Upper lobe of left lung (tissue), 6 donors: Measurements from ENCODE around the gene CMIP. TPM values are rescaled to one million over a fixed set of nuclear protein-coding genes. Genes with fewer than 3 reads are reported as not detected.

Experiments used
- ATAC-seq, 2 donors: fragments of 200-7000 bp; cut with Tn5 transposase; one replicate each; pipeline ENCODE4 v1.9.1; 2022; ENCODE audit warnings: mild to moderate bottlenecking in 2 of 2, moderate library complexity in 2 of 2; ENCODE audit not compliant: low FRiP score in 2 of 2
- DNase-seq, 2 donors: peaks; one replicate each; pipeline ENCODE4 v3.0.0-alpha.2; 2019 to 2020
- H3K27ac ChIP-seq, 4 donors: fragments of 200-600 bp; sonication (generic); one replicate each; pipeline ENCODE4 v1.5.1; 2016 to 2019
- H3K27me3 ChIP-seq, 4 donors: fragments of 200-600 bp; sonication (generic); one replicate each; pipeline ENCODE4 v1.5.1; 2017 to 2019
- H3K36me3 ChIP-seq, 4 donors: fragments of 200-600 bp; sonication (generic); one replicate each; pipeline ENCODE4 v1.5.1; 2016 to 2019
- H3K4me1 ChIP-seq, 4 donors: fragments of 200-600 bp; sonication (generic); one replicate each; pipeline ENCODE4 v1.5.1; 2018 to 2019
- H3K4me3 ChIP-seq, 4 donors: fragments of 200-600 bp; sonication (generic); one replicate each; pipeline ENCODE4 v1.5.1; 2017 to 2019; ENCODE audit warnings: mild to moderate bottlenecking in 2 of 4, moderate library complexity in 1 of 4
- H3K9me3 ChIP-seq, 4 donors: fragments of 200-600 bp; sonication (generic); one replicate each; pipeline ENCODE4 v1.5.1; 2018 to 2019
- CTCF ChIP-seq, 6 experiments: fragments of 450-650 bp in 4 of 6; fragments of 200-600 bp in 2 of 6; sonication (generic) in 2 of 6; IDR thresholded peaks; one replicate each; pipeline ENCODE4 v1.5.1; 2016 to 2019; ENCODE audit warnings: antibody characterized with exemption in 6 of 6
- EP300 ChIP-seq, 4 donors: sonication (generic); formaldehyde crosslinking; IDR thresholded peaks; one replicate each; pipeline ENCODE4 v1.5.1; 2017; ENCODE audit warnings: antibody characterized with exemption in 4 of 4, control low read depth in 2 of 4
- POLR2A ChIP-seq, 4 donors: fragments of 450-650 bp; IDR thresholded peaks; one replicate each; pipeline ENCODE4 v1.5.1; 2016 to 2017; ENCODE audit warnings: antibody characterized with exemption in 4 of 4, mild to moderate bottlenecking in 2 of 4
- POLR2AphosphoS5 ChIP-seq, 2 donors: sonication (generic); formaldehyde crosslinking; IDR thresholded peaks; one replicate each; pipeline ENCODE4 v1.5.1; 2017; ENCODE audit warnings: antibody characterized with exemption in 2 of 2
- WGBS, 2 donors: methylation state at CpG; one replicate each; pipeline ENCODE4 v1.1.5; 2017 to 2018; 5-methylcytosine and 5-hydroxymethylcytosine counted together
- total RNA-seq, 6 donors: library from RNA; depleted of rRNA in 4 of 6; stranded (reverse); fragments of >200 nt in 4 of 6; gene quantifications; one replicate each; pipeline versions ENCODE4 v1.1.0 to v1.2.1, GENCODE V29; 2016 to 2021
- donor health status: DM: no; HTN: no; CAD: no; lungs with moderate emphysema.
- donor health status: DM: no; HTN: yes; CAD: no; lungs with severe emphysema.

The CMIP gene
- total RNA-seq, 6 donors from 2014 or later = 48.3 to 109 (median 67.6) TPM

DNA sequence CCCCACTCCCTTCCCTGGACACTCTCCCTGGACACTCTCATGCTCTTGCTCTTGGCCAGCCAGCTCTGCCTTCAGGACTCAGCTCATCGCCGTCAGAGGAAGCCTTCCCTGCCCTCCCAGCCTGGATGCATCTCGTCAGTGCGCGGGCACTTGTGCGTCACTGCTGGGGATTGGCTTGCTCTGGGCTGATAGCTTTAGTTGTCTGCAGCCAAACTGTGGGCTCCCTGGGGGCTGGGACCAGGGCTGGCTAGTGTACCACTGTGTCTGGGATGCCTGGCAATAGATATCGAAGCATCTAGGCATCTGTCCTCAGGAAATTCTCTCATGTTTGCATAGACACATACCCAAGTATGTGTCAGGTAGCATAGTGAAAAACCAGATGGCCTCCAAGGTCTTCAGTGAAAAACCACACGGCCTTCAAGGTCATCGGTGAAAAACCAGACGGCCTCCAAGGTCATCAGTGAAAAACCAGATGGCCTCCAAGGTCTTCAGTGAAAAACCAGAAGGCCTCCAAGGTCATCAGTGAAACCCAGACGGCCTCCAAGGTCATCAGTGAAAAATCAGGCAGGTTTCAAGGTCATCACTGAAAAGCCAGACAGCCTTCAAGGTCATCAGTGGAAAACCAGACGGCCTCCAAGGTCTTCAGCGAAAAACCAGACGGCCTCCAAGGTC, 72.0 kb downstream of the CMIP start:
- H3K9me3 ChIP-seq = no peaks in the 10 kb centered on the region
- H3K27me3 ChIP-seq = no peaks in the 10 kb centered on the region
- no peak for TF ChIP-seq EP300 (IDR thresholded peaks at IDR 0.05)
- no peak for TF ChIP-seq POLR2A (IDR thresholded peaks at IDR 0.05)
- no peak for TF ChIP-seq POLR2AphosphoS5 (IDR thresholded peaks at IDR 0.05)
- TF ChIP-seq CTCF (IDR thresholded peaks at IDR 0.05) = no peak
- no peaks in the 10 kb centered on the region for H3K36me3 ChIP-seq
- DNase-seq = no peak
- 90 to 97% methylated on average over 10 to 14 of the region's 14 CpGs for WGBS, 2 donors
- peaks cover 43 to 75% (median 56%) of the 10 kb centered on the region in 4 donors for H3K4me1 ChIP-seq
- H3K27ac ChIP-seq = no peak overlapping the region
- H3K4me3 ChIP-seq = no peak overlapping the region
- peak in 1 of 2 donors; percentile 53 for ATAC-seq

DNA sequence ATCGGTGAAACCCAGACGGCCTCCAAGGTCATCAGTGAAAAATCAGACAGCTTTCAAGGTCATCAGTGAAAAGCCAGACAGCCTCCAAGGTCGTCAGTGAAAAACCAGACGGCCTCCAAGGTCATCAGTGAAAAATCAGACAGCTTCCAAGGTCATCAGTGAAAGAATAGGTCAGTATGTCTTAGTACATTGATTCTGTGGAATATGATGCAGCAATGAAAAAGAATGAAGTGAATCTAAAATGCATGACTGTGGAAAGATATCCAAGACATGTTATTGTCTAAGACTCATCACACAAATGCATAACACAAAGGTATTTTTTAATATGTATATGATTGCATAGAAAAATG, 72.5 kb downstream of the CMIP start:
- 88 to 97% methylated on average over 4 of the region's 4 CpGs for WGBS, 2 donors
- no peaks in the 10 kb centered on the region for H3K27me3 ChIP-seq
- no peaks in the 10 kb centered on the region for H3K9me3 ChIP-seq
- no peaks in the 10 kb centered on the region for H3K36me3 ChIP-seq
- ATAC-seq (no peak), DNase-seq (no peak)
- TF ChIP-seq POLR2A (IDR thresholded peaks at IDR 0.05) = no peak
- H3K4me3 ChIP-seq = no peak overlapping the region
- peaks cover 43 to 75% (median 55%) of the 10 kb centered on the region in 4 donors for H3K4me1 ChIP-seq
- H3K27ac ChIP-seq = no peak overlapping the region

- Histone ChIP-seq H3K4me1 (peaks cover 40 to 70% (median 51%) of the 10 kb centered on the region in 4 donors), H3K27me3 (no peaks in the 10 kb centered on the region), H3K9me3 (no peaks in the 10 kb centered on the region), H3K36me3 (no peaks in the 10 kb centered on the region), H3K4me3 (no peak overlapping the region), H3K27ac (no peak overlapping the region)
- DNase-seq (no peak), ATAC-seq (no peak)
- 74 to 81% methylated on average over 19 to 20 of the region's 20 CpGs for WGBS, 2 donors
- TF ChIP-seq POLR2A (IDR thresholded peaks at IDR 0.05) (no peak), CTCF (IDR thresholded peaks at IDR 0.05) (no peak), POLR2AphosphoS5 (IDR thresholded peaks at IDR 0.05) (no peak), EP300 (IDR thresholded peaks at IDR 0.05) (no peak)
These were observed 73.2 kb downstream of the CMIP start for GRCh38 chr16:81517629-81518438.

DNA sequence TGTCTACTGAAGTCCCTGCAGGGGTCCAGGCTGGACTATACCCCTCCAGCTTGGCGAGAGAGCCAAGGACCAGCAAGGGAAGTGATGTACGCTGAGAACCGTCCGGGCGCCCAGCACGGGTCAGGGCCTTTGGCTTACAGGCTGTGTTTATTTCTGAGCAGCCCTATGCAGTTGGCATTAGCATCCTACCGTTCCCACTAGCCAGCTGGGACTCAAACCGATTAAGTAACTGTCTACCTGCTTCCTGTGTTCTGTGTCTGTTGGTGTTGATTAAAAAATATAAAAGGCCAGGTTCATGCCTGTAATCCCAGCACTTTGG, 73.8 kb downstream of the CMIP start:
- no peaks in the 10 kb centered on the region for H3K36me3 ChIP-seq
- H3K9me3 ChIP-seq = no peaks in the 10 kb centered on the region
- no peak for ATAC-seq
- no peak overlapping the region for H3K4me3 ChIP-seq
- H3K27ac ChIP-seq = no peak overlapping the region
- peaks cover 35 to 64% (median 47%) of the 10 kb centered on the region in 4 donors for H3K4me1 ChIP-seq
- WGBS, 2 donors = 40 to 60% methylated on average over 3 to 8 of the region's 8 CpGs
- H3K27me3 ChIP-seq = no peaks in the 10 kb centered on the region
- no peak for DNase-seq
- no peak for TF ChIP-seq POLR2AphosphoS5 (IDR thresholded peaks at IDR 0.05)
- TF ChIP-seq POLR2A (IDR thresholded peaks at IDR 0.05) = no peak
- TF ChIP-seq CTCF (IDR thresholded peaks at IDR 0.05) = no peak
- no peak for TF ChIP-seq EP300 (IDR thresholded peaks at IDR 0.05)

GRCh38 chr16:81519301-81520150, 74.9 kb downstream of the CMIP start:
- Histone ChIP-seq H3K27me3 (no peaks in the 10 kb centered on the region), H3K4me3 (no peak overlapping the region), H3K4me1 (peaks cover 23 to 53% (median 38%) of the 10 kb centered on the region in 4 donors), H3K36me3 (peaks cover 0 to 4% (median 2%) of the 10 kb centered on the region in 4 donors), H3K27ac (peak overlapping the region; percentile 10 to 69 (median 54)), H3K9me3 (no peaks in the 10 kb centered on the region)
- TF ChIP-seq POLR2A (IDR thresholded peaks at IDR 0.05) (no peak), EP300 (IDR thresholded peaks at IDR 0.05) (no peak), POLR2AphosphoS5 (IDR thresholded peaks at IDR 0.05) (no peak), CTCF (IDR thresholded peaks at IDR 0.05) (no peak)
- ATAC-seq (peak in 1 of 2 donors; percentile 52), DNase-seq (no peak)
- WGBS, 2 donors = 58 to 83% methylated on average over 2 to 9 of the region's 9 CpGs
